H1 (cell line): ENCODE results near the gene MRPS5. TPM values are rescaled to one million over a fixed set of nuclear protein-coding genes. Genes with fewer than 3 reads are reported as not detected.

Experiments
- CTCF ChIA-PET: fragments of 300-600 bp; sonication (Branson Sonifier 250); formaldehyde crosslinking; loops from one replicate; lab custom pipeline; 2021; ENCODE audit not compliant: partially characterized antibody; lab: Charles Lee
- POLR2A ChIA-PET: fragments of 300-600 bp; sonication (Branson Sonifier 250); formaldehyde crosslinking; loops from one replicate; lab custom pipeline; 2021; ENCODE audit warnings: inconsistent platforms; ENCODE audit not compliant: partially characterized antibody; lab: Charles Lee
- DNase-seq, 2 experiments: peaks; one replicate each; pipeline versions ENCODE4 v3.0.0 to v3.0.0-alpha.2; 2010 to 2022; ENCODE audit warnings: low spot score in 2 of 2, low read depth in 1 of 2, mixed read lengths in 1 of 2
- FAIRE-seq: peaks from 2 replicates; lab custom pipeline; 2011; peaks lifted over from hg19 to GRCh38; lab: Jason Lieb, UNC
- H2AFZ ChIP-seq: 2 replicates; pipeline ENCODE4 v1.8.1; 2012; ENCODE audit warnings: low read length, inconsistent platforms
- H2AK5ac ChIP-seq: 2 replicates; pipeline ENCODE4 v1.6.1; 2013; ENCODE audit warnings: low read depth, low read length
- H2BK120ac ChIP-seq: replicated peaks from 2 replicates; pipeline ENCODE3; 2013; ENCODE audit warnings: low read depth, low read length, inconsistent platforms
- H2BK12ac ChIP-seq: 2 replicates; pipeline ENCODE4 v1.6.1; 2013; ENCODE audit warnings: low read depth, low read length
- H2BK15ac ChIP-seq: 2 replicates; pipeline ENCODE4 v1.6.1; 2013; ENCODE audit warnings: low read length
- H2BK20ac ChIP-seq: 2 replicates; pipeline ENCODE4 v1.6.1; 2013; ENCODE audit warnings: low read length
- H2BK5ac ChIP-seq: 2 replicates; pipeline ENCODE4 v1.6.1; 2013; ENCODE audit warnings: low read depth, low read length
- H3K14ac ChIP-seq: 2 replicates; pipeline ENCODE4 v1.6.1; 2013; ENCODE audit warnings: inconsistent platforms; ENCODE audit not compliant: insufficient read length
- H3K18ac ChIP-seq: 2 replicates; pipeline ENCODE4 v1.6.1; 2013; ENCODE audit warnings: low read length; ENCODE audit errors: extremely low read depth
- H3K23ac ChIP-seq: 2 replicates; pipeline ENCODE4 v1.6.1; 2013; ENCODE audit warnings: inconsistent platforms; ENCODE audit not compliant: insufficient read length
- H3K23me2 ChIP-seq: 2 replicates; pipeline ENCODE4 v1.6.1; 2013; ENCODE audit warnings: low read depth, low read length
- H3K27ac ChIP-seq: 2 replicates; pipeline ENCODE4 v1.6.1; 2011; ENCODE audit warnings: low read depth, low read length, inconsistent platforms
- H3K27me3 ChIP-seq, 4 experiments: replicated peaks in 1 of 4; 1 replicate in 1 of 4; 2 replicates in 3 of 4; pipeline versions ENCODE4 v1.6.1 to v1.8.1; 2011 to 2013; ENCODE audit warnings: low read length in 3 of 4, mild to moderate bottlenecking in 3 of 4, inconsistent platforms in 2 of 4, mixed read lengths in 2 of 4, moderate library complexity in 1 of 4; ENCODE audit not compliant: control insufficient read depth in 3 of 4, insufficient read depth in 3 of 4; ENCODE audit errors: extremely low read depth in 1 of 4
- H3K36me3 ChIP-seq, 4 experiments: 2 replicates each; pipeline versions ENCODE4 v1.6.1 to v1.8.1; 2011 to 2013; ENCODE audit warnings: mild to moderate bottlenecking in 4 of 4, low read length in 3 of 4, moderate library complexity in 2 of 4, control low read depth in 1 of 4, inconsistent platforms in 1 of 4; ENCODE audit not compliant: insufficient read depth in 4 of 4, control insufficient read depth in 2 of 4
- H3K4ac ChIP-seq: replicated peaks from 2 replicates; pipeline ENCODE3; 2013; ENCODE audit warnings: low read length, low read depth, mixed read lengths, inconsistent platforms; ENCODE audit not compliant: insufficient read length
- H3K4me1 ChIP-seq, 4 experiments: replicated peaks in 1 of 4; 1 replicate in 1 of 4; 2 replicates in 3 of 4; pipeline versions ENCODE4 v1.6.1 to v1.8.1; 2011 to 2013; ENCODE audit warnings: low read length in 3 of 4, inconsistent platforms in 2 of 4, mixed read lengths in 1 of 4; ENCODE audit not compliant: insufficient read depth in 4 of 4, control insufficient read depth in 3 of 4
- H3K4me2 ChIP-seq, 2 experiments: 2 replicates each; pipeline versions ENCODE4 v1.6.1 to v1.8.1; 2011 to 2013; ENCODE audit warnings: low read depth in 2 of 2, low read length in 2 of 2, control low read depth in 1 of 2, inconsistent platforms in 1 of 2, mild to moderate bottlenecking in 1 of 2; ENCODE audit not compliant: insufficient read depth in 1 of 2
- H3K4me3 ChIP-seq, 4 experiments: fragments of 200-600, 300-600 bp in 1 of 4; sonication (generic), shearing (Covaris generic), sonication (Bioruptor Twin) in 1 of 4; 2 replicates each; pipeline versions ENCODE4 v1.5.1 to v1.8.1; 2011 to 2016; ENCODE audit warnings: low read length in 4 of 4, low read depth in 3 of 4, control low read depth in 2 of 4, inconsistent platforms in 2 of 4, mild to moderate bottlenecking in 2 of 4, mixed read lengths in 1 of 4, moderate library complexity in 1 of 4; ENCODE audit not compliant: insufficient read depth in 2 of 4; ENCODE audit errors: extremely low read depth in 1 of 4
- H3K56ac ChIP-seq: replicated peaks from 2 replicates; pipeline ENCODE3; 2013; ENCODE audit warnings: low read depth, mild to moderate bottlenecking, mixed read lengths, low read length, inconsistent platforms; ENCODE audit not compliant: insufficient read length
- H3K79me1 ChIP-seq: 2 replicates; pipeline ENCODE4 v1.6.1; 2013; ENCODE audit warnings: low read depth, low read length, control low read depth
- H3K79me2 ChIP-seq, 2 experiments: 2 replicates each; pipeline versions ENCODE4 v1.6.1 to v1.8.1; 2012 to 2013; ENCODE audit warnings: low read length in 2 of 2, mild to moderate bottlenecking in 2 of 2, inconsistent platforms in 1 of 2; ENCODE audit not compliant: insufficient read depth in 2 of 2, control insufficient read depth in 1 of 2
- H3K9ac ChIP-seq, 4 experiments: replicated peaks in 1 of 4; 1 replicate in 1 of 4; 2 replicates in 3 of 4; pipeline versions ENCODE4 v1.6.1 to v1.8.1; 2011 to 2013; ENCODE audit warnings: low read depth in 3 of 4, low read length in 3 of 4, control low read depth in 2 of 4, mild to moderate bottlenecking in 2 of 4, moderate library complexity in 2 of 4, inconsistent platforms in 1 of 4; ENCODE audit errors: extremely low read depth in 1 of 4
- H3K9me3 ChIP-seq, 2 experiments: 2 replicates each; pipeline versions ENCODE4 v1.6.1 to v1.8.1; 2012 to 2013; ENCODE audit warnings: mild to moderate bottlenecking in 2 of 2, moderate library complexity in 2 of 2, control low read depth in 1 of 2, inconsistent platforms in 1 of 2, low read depth in 1 of 2, low read length in 1 of 2, mixed read lengths in 1 of 2; ENCODE audit not compliant: insufficient read depth in 2 of 2
- H4K20me1 ChIP-seq, 2 experiments: replicated peaks in 1 of 2; 2 replicates each; pipeline versions ENCODE3 to v1.8.1; 2011 to 2013; ENCODE audit warnings: inconsistent platforms in 2 of 2, low read length in 2 of 2, mild to moderate bottlenecking in 1 of 2; ENCODE audit not compliant: insufficient read depth in 2 of 2, control insufficient read depth in 1 of 2
- H4K5ac ChIP-seq: 2 replicates; pipeline ENCODE4 v1.6.1; 2013; ENCODE audit warnings: low read length, low read depth, mixed read lengths, inconsistent platforms; ENCODE audit not compliant: insufficient read length
- H4K8ac ChIP-seq: 2 replicates; pipeline ENCODE4 v1.8.0; 2013; ENCODE audit warnings: mild to moderate bottlenecking, moderate library complexity, low read length, inconsistent platforms; ENCODE audit not compliant: insufficient read depth; ENCODE audit errors: extremely low read depth
- H4K91ac ChIP-seq: replicated peaks from 2 replicates; pipeline ENCODE3; 2013; ENCODE audit warnings: low read length, mixed read lengths, inconsistent platforms; ENCODE audit not compliant: insufficient read length
- BCL11A ChIP-seq, 2 experiments: IDR thresholded peaks; one replicate each; pipeline ENCODE4 v1.6.1; 2011; ENCODE audit warnings: low read depth in 2 of 2, low read length in 2 of 2, mild to moderate bottlenecking in 2 of 2
- POLR2A ChIP-seq, 2 experiments: IDR thresholded peaks; 1 replicate in 1 of 2; 2 replicates in 1 of 2; pipeline ENCODE4 v1.6.1; 2011; ENCODE audit warnings: low read depth in 2 of 2, low read length in 2 of 2, mild to moderate bottlenecking in 2 of 2; ENCODE audit errors: control extremely low read depth in 1 of 2
- RNF2 ChIP-seq: fragments of 200-900, 300-1000 bp; sonication (generic); IDR thresholded peaks from 2 replicates; pipeline ENCODE4 v1.7.1; 2016; ENCODE audit warnings: borderline replicate concordance, low read depth, mild to moderate bottlenecking, antibody characterized with exemption, low read length; ENCODE audit not compliant: poor library complexity, severe bottlenecking; ENCODE audit errors: missing control alignments
- TEAD4 ChIP-seq: IDR thresholded peaks from 2 replicates; pipeline ENCODE4 v1.6.1; 2012; ENCODE audit warnings: low read depth, low read length, inconsistent platforms, mixed read lengths
- WGBS, 2 experiments: shearing (Covaris generic) in 1 of 2; methylation state at CpG; one replicate each; pipeline versions ENCODE4 v1.1.6 to v1.1.7; 2013 to 2015; ENCODE audit warnings: low lambda C conversion rate in 2 of 2, mixed read lengths in 2 of 2, inconsistent platforms in 1 of 2, low coverage in 1 of 2, missing lambda C conversion rate in 1 of 2; ENCODE audit not compliant: insufficient replicate concordance in 2 of 2, insufficient coverage in 1 of 2, insufficient read length in 1 of 2; ENCODE audit errors: extremely low coverage in 1 of 2, missing lambda C conversion rate in 1 of 2; 5-methylcytosine and 5-hydroxymethylcytosine counted together
- polyA plus RNA-seq, 7 experiments: library from polyadenylated mRNA; depleted of rRNA in 3 of 7; stranded (reverse) in 5 of 7; unstranded in 2 of 7; fragments of >200 nt in 5 of 7; fragments of 200-250 nt in 2 of 7; gene quantifications; 1 replicate in 5 of 7; 2 replicates in 1 of 7; 4 replicates in 1 of 7; pipeline versions ENCODE4 v1.2.1 to v1.2.3, GENCODE V29; 2011 to 2013; ENCODE audit warnings: missing spikeins in 2 of 7, mixed read lengths in 2 of 7
- total RNA-seq: library from RNA; stranded (reverse); fragmentation: NEBNext Ultra II Directional; extraction: Animal tissue kit (Norgen Biotek cat#: 25700); gene quantifications from 2 replicates; pipeline ENCODE4 v1.2.1, GENCODE V29; 2021

The MRPS5 gene
- total and polyA plus RNA-seq, 2 of the 8 experiments (the other 6 are each of a cell fraction or from before 2014, with no cell fraction given) = 36.7 to 53.0 TPM

GRCh38 chr2:95058989-95059641, 62.5 kb downstream of the MRPS5 start:
- H3K9ac ChIP-seq = no peak overlapping the region

More at GRCh38 chr2:95058989-95059641, 62.5 kb downstream of the MRPS5 start:
- TF ChIP-seq POLR2A (IDR thresholded peaks at IDR 0.05; ENCODE audit: control extremely low read depth in 1 of 2, low read depth in 2 of 2, low read length in 2 of 2) (no peak), BCL11A (IDR thresholded peaks at IDR 0.05; ENCODE audit: low read depth in 2 of 2, low read length in 2 of 2) (no peak), TEAD4 (no peak), RNF2 (no peak)
- H3K79me2 ChIP-seq = no peaks in the 10 kb centered on the region
- no peak overlapping the region for H3K18ac ChIP-seq
- no peak overlapping the region for H2BK5ac ChIP-seq
- H4K5ac ChIP-seq = no peak overlapping the region
- DNase-seq (no peak), FAIRE-seq (no peak)
- CTCF ChIA-PET = no interaction called here
- H2BK120ac ChIP-seq = no peak overlapping the region
- no peaks in the 10 kb centered on the region for H3K36me3 ChIP-seq
- H2AFZ ChIP-seq = no peak overlapping the region
- WGBS, 2 experiments = 81% methylated on average over 8 of the region's 11 CpGs; no CpG with 5 or more reads in 1 of the 2 experiments
- H2BK12ac ChIP-seq = no peak overlapping the region
- no peaks in the 10 kb centered on the region for H4K20me1 ChIP-seq
- no peak overlapping the region for H3K56ac ChIP-seq
- H4K8ac ChIP-seq = no peak overlapping the region
- no peak overlapping the region for H2AK5ac ChIP-seq
- H3K9me3 ChIP-seq = peaks cover 68 to 86% of the 10 kb centered on the region in 2 experiments
- H4K91ac ChIP-seq = no peak overlapping the region
- no peak overlapping the region for H3K4ac ChIP-seq
- no peak overlapping the region for H3K27ac ChIP-seq
- H3K4me2 ChIP-seq = no peak overlapping the region
- no peak overlapping the region for H3K14ac ChIP-seq
- no peak overlapping the region for H3K4me3 ChIP-seq
- H3K23me2 ChIP-seq = no peaks in the 10 kb centered on the region
- no peak overlapping the region for H3K23ac ChIP-seq
- POLR2A ChIA-PET = no interaction called here
- no peak overlapping the region for H2BK15ac ChIP-seq
- H3K27me3 ChIP-seq = no peaks in the 10 kb centered on the region
- peaks cover 0 to 5% (median 0%) of the 10 kb centered on the region in 4 experiments; a peak in 1 of 7 replicates for H3K4me1 ChIP-seq
- no peak overlapping the region for H2BK20ac ChIP-seq
- H3K79me1 ChIP-seq = no peaks in the 10 kb centered on the region
